NCI-H128 (cell line): ENCODE measurements around the gene PCSK2.

ENCODE experiments used
- DNase-seq: peaks from one replicate; lab custom pipeline; 2025; ENCODE audit not compliant: unreplicated experiment; lab: John Stamatoyannopoulos, UW

PCSK2 gene

GRCh38 chr20:17530153-17530552 lies 303.3 kb downstream of the PCSK2 start:
- no peak for DNase-seq

- no peak for DNase-seq
Measured at GRCh38 chr20:17530716-17531664, 304.1 kb downstream of the PCSK2 start, which contains the start of gene BFSP1. TSS of gene BFSP1 (minus strand) at chr20:17531379. CDS start at chr20:17531329, 50 bp downstream.

- DNase-seq = no peak
Measured at GRCh38 chr20:17531665-17532025, 304.8 kb downstream of the PCSK2 start.

GRCh38 chr20:17533396-17533795 lies 306.6 kb downstream of the PCSK2 start:
- DNase-seq = no peak

GRCh38 chr20:17534077-17534476 lies 307.2 kb downstream of the PCSK2 start:
- no peak for DNase-seq
